NCI-H345 (cell line): Measurements from ENCODE around the gene SLC6A2.

Source experiments
- DNase-seq: peaks from one replicate; lab custom pipeline; 2025; lab: John Stamatoyannopoulos, UW

Gene SLC6A2

GRCh38 chr16:55647798-55648197, 8.0 kb upstream of the SLC6A2 start:
- DNase-seq, result no peak

DNA sequence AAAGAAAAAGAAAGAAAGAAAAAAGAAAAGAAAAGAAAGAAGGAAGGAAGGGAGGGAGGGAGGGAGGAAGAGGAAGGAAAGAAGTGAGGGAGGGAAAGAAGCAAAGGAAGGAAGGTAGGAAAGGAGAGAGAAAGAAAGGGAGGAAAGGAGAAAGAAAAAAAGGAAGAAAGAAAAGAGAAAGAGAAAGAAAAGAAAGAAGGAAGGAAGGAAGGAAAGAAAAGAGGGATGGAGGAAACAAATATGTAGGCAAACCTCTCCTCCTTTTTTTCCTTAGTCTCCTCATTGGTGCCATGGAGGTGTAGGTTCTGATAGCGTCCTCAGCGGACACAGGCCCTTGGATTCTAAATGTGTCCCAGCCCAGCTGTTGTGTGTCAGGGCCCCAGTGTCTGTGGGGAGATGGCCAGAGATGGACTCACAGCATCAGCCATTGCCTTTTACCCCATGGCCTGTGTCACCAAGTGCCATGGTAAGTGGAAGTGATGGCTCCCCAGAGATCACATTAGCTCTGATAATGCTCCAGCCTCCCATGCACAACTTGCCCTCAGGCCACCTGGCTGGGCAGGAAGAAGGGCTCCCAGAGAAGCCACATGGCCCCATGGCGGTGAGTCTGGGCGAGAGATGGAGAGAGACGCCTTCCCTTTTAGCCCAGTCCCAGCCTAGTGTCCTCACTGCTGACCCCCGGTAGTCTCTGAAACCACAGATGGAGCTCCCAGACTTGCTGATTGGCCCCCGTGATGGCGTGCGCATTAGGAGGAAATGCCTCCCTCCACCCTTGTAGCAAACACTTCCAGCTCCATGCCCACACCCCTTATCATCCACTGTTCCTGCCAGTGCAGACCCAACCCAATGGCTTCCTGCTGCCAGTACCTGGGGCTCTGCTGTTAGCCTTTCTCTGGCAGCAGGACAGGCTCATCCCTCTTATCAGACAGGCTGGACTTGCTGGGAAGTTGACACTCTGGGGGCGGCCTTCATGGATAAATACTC, 3.7 kb upstream of the SLC6A2 start:
- DNase-seq, result no peak

DNA sequence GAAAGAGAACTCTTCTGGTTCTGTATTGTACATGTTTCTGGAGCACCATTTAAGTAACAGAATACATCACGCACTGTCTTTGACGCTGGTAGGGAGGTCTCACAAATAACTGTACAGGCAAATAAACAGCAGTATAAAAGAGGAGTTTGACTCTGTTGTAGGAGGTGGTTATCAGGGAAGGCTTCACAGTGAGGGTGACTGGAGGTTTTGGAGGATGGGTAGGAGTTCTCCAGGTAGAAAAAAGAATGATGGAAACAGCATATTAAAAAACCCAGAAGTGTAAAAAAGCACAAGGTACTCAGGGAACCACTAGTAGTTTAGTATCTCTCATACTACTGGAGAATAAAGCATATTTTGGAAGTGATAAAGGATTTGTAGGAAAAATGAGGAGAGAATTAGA, 2.7 kb upstream of the SLC6A2 start:
- DNase-seq, result no peak

- no peak for DNase-seq
Observed at GRCh38 chr16:55655381-55655896, 349 bp upstream of the SLC6A2 start.

DNA sequence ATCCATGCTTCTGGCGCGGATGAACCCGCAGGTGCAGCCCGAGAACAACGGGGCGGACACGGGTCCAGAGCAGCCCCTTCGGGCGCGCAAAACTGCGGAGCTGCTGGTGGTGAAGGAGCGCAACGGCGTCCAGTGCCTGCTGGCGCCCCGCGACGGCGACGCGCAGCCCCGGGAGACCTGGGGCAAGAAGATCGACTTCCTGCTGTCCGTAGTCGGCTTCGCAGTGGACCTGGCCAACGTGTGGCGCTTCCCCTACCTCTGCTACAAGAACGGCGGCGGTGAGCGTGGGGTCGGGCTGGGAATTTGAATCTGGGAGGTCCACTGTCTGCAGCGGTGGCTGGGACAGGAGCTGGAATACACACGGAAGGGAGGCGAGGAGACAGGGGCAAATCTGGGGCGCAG, 904 bp downstream of the SLC6A2 start:
- DNase-seq, result no peak

DNA sequence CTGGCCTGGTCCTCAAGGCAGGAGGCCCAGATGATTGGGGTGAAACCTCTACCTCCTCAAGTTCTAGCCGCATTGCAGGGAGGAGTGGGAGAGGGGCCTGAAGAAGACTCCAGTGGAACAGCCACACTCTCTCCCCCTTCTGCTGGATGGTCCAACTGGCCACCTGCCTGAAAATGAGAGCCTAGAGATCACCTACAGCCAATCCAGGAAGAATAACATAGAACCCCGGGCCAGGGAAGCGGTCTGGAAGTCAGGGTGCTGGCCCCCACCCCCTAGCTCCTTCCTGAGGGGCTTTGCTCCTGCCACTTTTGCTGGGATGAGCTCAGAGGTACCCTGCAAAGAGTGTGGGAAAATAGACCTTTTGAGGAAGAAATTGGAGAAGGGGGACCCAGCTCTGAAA, 1.8 kb downstream of the SLC6A2 start:
- no peak for DNase-seq

- no peak for DNase-seq
Observed at GRCh38 chr16:55658898-55659420, 3.2 kb downstream of the SLC6A2 start.

DNA sequence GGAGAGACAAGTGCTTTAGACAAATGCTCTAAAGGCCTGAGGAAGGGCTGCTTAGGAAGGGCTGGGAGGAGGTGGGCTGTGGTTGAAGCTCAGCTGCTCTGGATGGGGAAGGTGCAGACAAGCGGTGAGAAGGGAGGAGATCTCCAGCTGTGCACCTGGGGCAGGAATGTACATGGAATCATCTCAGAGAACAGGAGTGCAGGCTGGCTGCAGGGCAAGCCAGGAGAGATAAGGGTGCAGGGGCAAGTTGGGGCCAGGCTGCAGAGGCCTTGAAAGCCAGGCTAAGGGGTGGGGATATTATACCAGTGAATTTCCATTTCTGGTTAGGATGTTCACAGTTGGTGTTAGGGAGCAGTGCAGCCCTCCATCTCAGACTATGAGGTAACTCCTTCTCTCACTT, 4.2 kb downstream of the SLC6A2 start:
- DNase-seq, result no peak

- no peak for DNase-seq
Observed at GRCh38 chr16:55660828-55661227, 5.0 kb downstream of the SLC6A2 start.

DNA sequence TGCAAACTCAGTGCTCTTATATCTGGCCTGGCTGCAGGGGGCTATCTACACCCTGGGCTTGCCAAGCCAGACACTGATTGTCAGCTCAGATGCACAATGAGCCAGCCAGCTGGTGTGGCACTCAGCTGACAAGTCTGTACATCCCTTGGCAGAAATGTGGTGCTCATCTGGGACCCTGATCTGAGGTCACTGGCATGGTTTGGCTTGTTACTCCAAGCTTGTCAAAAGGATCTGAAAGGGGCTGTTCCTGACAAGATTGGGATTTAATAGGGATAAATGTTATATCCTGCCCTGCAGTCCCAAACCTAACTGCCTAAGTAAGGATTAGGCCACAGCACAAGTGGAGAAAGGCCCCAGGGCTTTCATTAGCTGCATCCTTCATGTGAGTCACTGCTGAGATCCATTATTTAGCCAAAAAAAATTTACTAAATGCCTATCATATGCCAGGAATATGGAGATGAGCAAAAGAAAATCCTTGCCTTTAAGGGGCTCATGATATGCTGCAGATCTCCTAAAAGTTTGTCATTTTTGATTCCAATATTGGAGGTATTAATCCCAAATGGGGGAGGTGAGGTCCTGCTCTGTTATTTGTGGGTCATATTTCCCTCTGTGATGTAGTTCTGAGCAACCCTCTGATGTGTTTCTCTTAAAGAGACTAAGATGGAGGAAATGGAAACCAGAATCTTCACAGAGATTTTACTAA, 6.3 kb downstream of the SLC6A2 start:
- no peak for DNase-seq

DNA sequence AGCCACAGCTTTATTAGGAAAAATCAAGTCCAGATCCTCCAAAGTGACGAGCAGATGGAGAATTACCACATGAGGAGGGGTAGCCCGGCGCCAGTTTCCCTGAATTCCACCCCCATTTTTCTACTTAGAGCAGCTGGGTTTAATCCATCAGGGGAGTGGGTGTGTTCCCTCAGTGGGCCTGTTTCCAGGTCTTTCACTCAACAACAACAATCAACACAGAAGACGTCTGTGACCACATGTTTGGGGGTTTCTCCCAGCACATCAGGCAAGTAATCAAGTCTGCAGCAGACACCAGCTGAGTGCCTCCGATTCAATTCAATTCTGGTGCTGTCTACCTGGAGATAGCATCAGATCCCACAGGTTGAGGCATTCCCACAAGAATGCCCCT, 6.8 kb downstream of the SLC6A2 start:
- no peak for DNase-seq

- DNase-seq, result no peak
Observed at GRCh38 chr16:55663225-55663624, 7.4 kb downstream of the SLC6A2 start.

GRCh38 chr16:55663765-55664677, 8.2 kb downstream of the SLC6A2 start:
- no peak for DNase-seq

DNA sequence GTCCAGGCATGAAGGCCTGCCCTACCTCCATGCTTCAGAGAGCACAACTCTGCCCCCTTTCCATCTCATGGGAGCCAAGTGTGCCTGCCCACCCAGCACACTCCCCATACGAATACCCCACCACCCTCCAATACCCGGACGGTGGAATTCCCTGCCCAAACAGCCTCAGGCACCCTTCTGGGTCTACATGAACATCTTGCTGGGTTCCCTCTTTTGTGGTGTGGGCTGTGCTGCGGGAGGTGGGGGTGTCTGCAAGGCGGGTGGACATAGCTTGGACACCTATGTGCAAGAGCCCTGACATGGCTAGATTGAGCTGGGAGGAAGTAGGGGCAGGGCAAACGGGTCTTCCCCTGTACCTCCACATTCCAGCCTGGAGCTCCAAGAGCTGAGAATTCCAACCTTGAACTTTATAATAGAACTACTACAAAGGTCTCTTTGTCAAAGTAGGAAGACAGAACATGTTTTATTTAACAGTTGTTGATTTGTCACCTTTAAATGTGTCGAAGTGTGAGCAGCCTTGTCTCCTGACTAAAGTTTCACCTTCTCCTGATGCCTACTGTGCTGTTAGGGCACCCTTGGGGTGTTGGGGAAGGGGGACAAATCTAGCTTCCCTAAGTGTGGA, 9.1 kb downstream of the SLC6A2 start:
- DNase-seq, result no peak

DNA sequence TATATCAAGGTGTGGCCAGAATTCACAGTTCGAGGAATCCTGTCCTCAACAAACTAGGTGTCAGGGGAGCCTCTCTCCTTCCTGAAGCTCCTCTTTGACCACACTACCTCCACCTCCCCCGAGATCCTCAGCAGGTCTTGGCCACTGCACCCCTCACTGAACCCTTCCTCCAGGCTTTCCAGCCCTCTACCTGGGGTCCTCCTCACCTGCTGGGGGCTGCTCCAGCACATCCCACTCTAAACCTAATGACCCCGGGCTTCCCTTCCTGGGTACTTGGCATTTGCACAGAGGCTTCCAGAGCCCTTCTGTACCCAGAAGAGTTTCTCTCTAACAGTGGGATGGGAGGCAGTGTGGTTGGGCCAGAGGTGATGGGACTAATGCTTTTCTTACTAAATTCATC, 9.7 kb downstream of the SLC6A2 start:
- no peak for DNase-seq

- DNase-seq, result no peak
Observed at GRCh38 chr16:55666012-55666411, 10.2 kb downstream of the SLC6A2 start.

- DNase-seq, result no peak
Observed at GRCh38 chr16:55667753-55668152, 12.0 kb downstream of the SLC6A2 start.

DNA sequence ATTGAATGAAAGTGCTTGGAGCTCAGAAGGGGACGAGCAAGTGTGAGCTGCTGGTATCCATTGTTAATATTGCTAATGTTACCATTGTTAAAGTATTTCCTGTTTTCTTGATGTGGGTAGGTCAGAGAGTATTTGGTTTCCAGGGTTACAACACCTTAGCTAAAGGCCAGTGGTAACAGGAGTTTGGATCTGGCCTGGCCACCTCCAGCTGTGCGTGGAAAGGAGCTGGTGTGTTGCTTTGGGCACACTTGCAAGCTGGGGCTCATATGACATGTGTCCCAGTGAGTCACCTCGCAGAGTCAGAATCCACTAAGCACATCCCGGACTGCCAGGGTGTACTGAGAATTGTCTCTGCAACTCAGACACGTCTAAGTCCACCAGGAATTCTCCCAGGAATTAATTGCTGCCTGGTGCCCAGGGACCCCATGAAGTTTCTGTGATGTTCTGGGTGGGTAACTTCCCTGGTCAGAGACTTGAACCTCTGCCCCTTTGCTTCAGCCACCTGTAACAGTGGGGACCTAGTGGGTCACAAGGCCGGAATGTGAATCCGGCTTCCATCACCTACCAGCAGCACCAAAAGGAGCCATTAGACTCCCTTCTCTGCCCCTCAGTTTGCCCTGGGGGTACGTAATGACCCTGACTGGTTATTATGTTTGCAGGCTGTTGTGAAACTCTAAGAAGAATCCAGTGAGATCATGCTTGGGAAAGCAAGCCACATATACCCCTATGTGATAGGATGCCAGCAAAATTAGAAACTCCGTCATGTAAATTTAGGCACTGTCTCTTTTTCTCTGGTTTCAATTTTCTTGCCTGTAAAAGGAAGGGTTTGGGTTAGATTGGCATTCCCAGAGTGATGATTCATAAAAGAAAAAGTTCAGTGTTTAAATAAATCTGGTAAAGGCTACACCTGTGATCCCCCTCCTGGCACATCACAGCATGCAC, 12.8 kb downstream of the SLC6A2 start:
- no peak for DNase-seq

DNA sequence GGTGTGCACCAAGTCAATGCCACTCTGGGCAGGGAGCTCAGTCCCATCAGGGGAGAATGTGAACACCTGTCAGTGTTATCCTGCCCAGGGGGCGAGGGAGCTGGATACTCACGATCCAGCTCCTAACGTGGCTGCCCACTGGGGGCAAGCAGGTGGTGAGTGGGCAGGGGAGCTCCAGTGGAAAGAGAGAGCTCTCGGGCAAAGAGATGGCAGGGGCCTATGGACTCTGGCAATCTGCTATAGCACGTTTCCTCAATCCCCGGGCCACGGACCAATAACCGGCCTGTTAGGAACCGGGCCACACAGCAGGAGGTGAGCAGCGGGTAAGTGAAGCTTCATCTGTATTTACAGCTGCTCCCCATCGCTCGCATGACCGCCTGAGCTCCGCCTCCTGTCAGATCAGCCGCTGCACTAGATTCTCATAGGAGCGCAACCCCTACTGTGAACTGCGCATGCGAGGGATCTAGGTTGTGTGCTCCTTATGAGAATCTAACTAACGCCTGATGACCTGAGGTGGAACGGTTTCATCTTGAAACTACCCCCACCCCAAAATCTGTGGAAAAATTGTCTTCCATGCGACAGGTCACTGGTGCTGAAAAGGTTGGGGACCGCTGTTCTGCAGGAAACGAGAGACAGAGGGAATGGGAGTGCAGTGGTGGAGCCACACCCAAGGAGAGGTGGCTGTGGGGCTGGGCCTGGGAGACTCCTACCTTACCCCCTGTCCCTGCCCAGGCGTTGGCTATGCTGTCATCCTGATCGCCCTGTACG, 15.6 kb downstream of the SLC6A2 start:
- no peak for DNase-seq

DNA sequence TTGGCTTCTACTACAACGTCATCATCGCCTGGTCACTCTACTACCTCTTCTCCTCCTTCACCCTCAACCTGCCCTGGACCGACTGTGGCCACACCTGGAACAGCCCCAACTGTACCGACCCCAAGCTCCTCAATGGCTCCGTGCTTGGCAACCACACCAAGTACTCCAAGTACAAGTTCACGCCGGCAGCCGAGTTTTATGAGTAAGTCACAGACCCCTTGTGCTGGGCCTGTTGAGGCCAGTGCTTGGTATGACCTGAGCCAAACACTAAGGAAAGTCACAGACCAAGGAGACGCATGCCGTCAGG, 16.1 kb downstream of the SLC6A2 start:
- DNase-seq, result no peak
